HepG2 (cell line): ENCODE data around the gene AGT. TPM values are rescaled to one million over a fixed set of nuclear protein-coding genes. Genes with fewer than 3 reads are reported as not detected.

Experiments
- HNRNPUL1 ChIP-seq: fragments of 200-400 bp; formaldehyde crosslinking; IDR thresholded peaks from 2 replicates; pipeline ENCODE4 v1.6.1; 2017; ENCODE audit warnings: low read depth, mild to moderate bottlenecking, low read length, moderate library complexity
- KAT7 ChIP-seq: IDR thresholded peaks from 2 replicates; pipeline ENCODE4 v1.6.1; 2018; ENCODE audit warnings: borderline replicate concordance, missing compliant biosample characterization
- KDM5A ChIP-seq: fragments of 200-600 bp; sonication (generic); IDR thresholded peaks from 2 replicates; pipeline ENCODE4 v1.7.0; 2018; ENCODE audit warnings: antibody characterized with exemption, mild to moderate bottlenecking, low read length, borderline replicate concordance
- NCOA1 ChIP-seq: sonication (generic); formaldehyde crosslinking; IDR thresholded peaks from 2 replicates; pipeline ENCODE4 v1.9.0; 2021; ENCODE audit warnings: missing genetic modification reagents
- PCBP1 ChIP-seq: fragments of 200-400 bp; formaldehyde crosslinking; IDR thresholded peaks from 2 replicates; pipeline ENCODE4 v1.6.1; 2017; ENCODE audit warnings: mild to moderate bottlenecking, low read depth, low read length, borderline replicate concordance
- PHF20 ChIP-seq: sonication (generic); formaldehyde crosslinking; IDR thresholded peaks from 2 replicates; pipeline ENCODE4 v1.5.0; 2020; ENCODE audit warnings: mild to moderate bottlenecking, missing genetic modification reagents
- ZFP1 ChIP-seq: IDR thresholded peaks from 2 replicates; pipeline ENCODE4 v1.6.1; 2016
- ZFP62 ChIP-seq: sonication (generic); formaldehyde crosslinking; IDR thresholded peaks from 2 replicates; pipeline ENCODE4 v1.4.0; 2020; ENCODE audit warnings: missing genetic modification reagents
- ZIK1 ChIP-seq: sonication (generic); formaldehyde crosslinking; IDR thresholded peaks from 2 replicates; pipeline ENCODE4 v1.5.0; 2020; ENCODE audit warnings: mild to moderate bottlenecking, low read depth, missing genetic modification reagents, borderline replicate concordance
- ZKSCAN8 ChIP-seq: IDR thresholded peaks from 2 replicates; pipeline ENCODE4 v1.6.1; 2016; ENCODE audit warnings: borderline replicate concordance, missing genetic modification reagents, missing compliant biosample characterization
- ZNF180 ChIP-seq: sonication (generic); formaldehyde crosslinking; IDR thresholded peaks from 2 replicates; pipeline ENCODE4 v1.4.0; 2020; ENCODE audit warnings: low read depth, missing genetic modification reagents, borderline replicate concordance
- ZNF761 ChIP-seq: sonication (generic); formaldehyde crosslinking; conservative IDR thresholded peaks from 2 replicates; pipeline ENCODE4 v1.4.0; 2020; ENCODE audit warnings: mild to moderate bottlenecking, missing genetic modification reagents
- polyA plus RNA-seq, 8 experiments: library from polyadenylated mRNA; depleted of rRNA in 3 of 8; stranded (reverse) in 7 of 8; unstranded in 1 of 8; fragments of >200 nt; fragmentation: Illumina TruSeq in 4 of 8; extraction: Trizol in 4 of 8; gene quantifications; 2 replicates each; pipeline versions ENCODE4 v1.2.1 to v1.2.3, GENCODE V29; 2011 to 2016; ENCODE audit warnings: low read depth in 4 of 8, missing spikeins in 1 of 8, mixed read lengths in 1 of 8; ENCODE audit not compliant: insufficient read depth in 1 of 8
- total RNA-seq, 5 experiments: library from RNA; depleted of rRNA; stranded (reverse); fragments of >200 nt; fragmentation: Illumina TruSeq; extraction: Trizol; gene quantifications; 2 replicates each; pipeline ENCODE4 v1.2.3, GENCODE V29; 2016; ENCODE audit warnings: low read depth in 1 of 5
- TF ChIP-seq, protein P1 (sequence below): sonication (generic); formaldehyde crosslinking; IDR thresholded peaks from 2 replicates; pipeline ENCODE4 v1.4.0; 2020; ENCODE audit warnings: missing genetic modification reagents
- TF ChIP-seq, protein P2 (sequence below), 2 experiments: sonication (generic) in 1 of 2; formaldehyde crosslinking in 1 of 2; IDR thresholded peaks; 2 replicates each; pipeline versions ENCODE4 v1.5.1 to v1.6.1; 2011 to 2020; ENCODE audit warnings: borderline replicate concordance in 1 of 2, low read depth in 1 of 2, low read length in 1 of 2, mild to moderate bottlenecking in 1 of 2, missing genetic modification reagents in 1 of 2, moderate library complexity in 1 of 2
- TF ChIP-seq, protein P3 (sequence below): sonication (generic); formaldehyde crosslinking; IDR thresholded peaks from 2 replicates; pipeline ENCODE4 v1.5.1; 2020; ENCODE audit warnings: mild to moderate bottlenecking, missing genetic modification reagents, borderline replicate concordance
- TF ChIP-seq, protein P4 (sequence below): IDR thresholded peaks from 2 replicates; pipeline ENCODE4 v1.6.1; 2016; ENCODE audit warnings: mild to moderate bottlenecking
- TF ChIP-seq, protein P5 (sequence below): IDR thresholded peaks from 2 replicates; pipeline ENCODE4 v1.6.1; 2016; ENCODE audit warnings: control low read depth

The AGT gene
- total and polyA plus RNA-seq, 2 of the 13 experiments (the other 11 are each of a cell fraction or from before 2014, with no cell fraction given) = 892 to 2,071 TPM

DNA sequence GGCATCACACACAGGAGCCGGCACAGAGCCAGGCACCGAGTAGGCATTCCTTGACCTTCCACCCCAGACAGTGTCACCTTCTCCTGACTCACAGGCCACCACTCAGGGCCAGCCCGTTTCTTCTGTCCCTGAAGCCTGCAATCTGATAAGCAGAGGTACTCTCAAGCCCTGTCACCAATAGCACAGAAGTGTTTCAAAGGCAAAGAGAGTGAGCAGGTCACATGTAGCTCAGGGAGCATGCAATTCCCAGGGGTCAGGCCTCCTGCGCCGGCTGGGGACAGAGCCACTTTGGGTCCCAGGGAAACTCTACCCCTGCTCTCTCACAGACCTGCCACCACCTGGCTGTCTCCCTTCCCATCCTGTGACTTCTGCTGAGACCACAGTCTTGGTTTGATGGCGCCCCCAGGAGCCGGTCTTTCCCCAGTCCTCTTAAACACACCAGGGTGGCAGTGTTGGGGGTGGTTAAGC, 46.5 kb upstream of the AGT start (continued):
- TF ChIP-seq HNRNPUL1 (no peak), NCOA1 (no peak), ZFP1 (CRISPR knock-in tag) (no peak), ZKSCAN8 (CRISPR knock-in tag) (no peak), ZIK1 (no peak), ZNF761 (CRISPR knock-in tag) (no peak; the same call in 1 of the 2 replicates), KAT7 (CRISPR knock-in tag) (no peak), PHF20 (0 out of 2 replicates have a peak, but pooled peaks have one; percentile 34), ZNF180 (no peak), KDM5A (no peak), ZFP62 (CRISPR knock-in tag) (no peak), PCBP1 (no peak)
- TF ChIP-seq, protein P1, sequence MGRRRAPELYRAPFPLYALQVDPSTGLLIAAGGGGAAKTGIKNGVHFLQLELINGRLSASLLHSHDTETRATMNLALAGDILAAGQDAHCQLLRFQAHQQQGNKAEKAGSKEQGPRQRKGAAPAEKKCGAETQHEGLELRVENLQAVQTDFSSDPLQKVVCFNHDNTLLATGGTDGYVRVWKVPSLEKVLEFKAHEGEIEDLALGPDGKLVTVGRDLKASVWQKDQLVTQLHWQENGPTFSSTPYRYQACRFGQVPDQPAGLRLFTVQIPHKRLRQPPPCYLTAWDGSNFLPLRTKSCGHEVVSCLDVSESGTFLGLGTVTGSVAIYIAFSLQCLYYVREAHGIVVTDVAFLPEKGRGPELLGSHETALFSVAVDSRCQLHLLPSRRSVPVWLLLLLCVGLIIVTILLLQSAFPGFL (CRISPR knock-in tag) = no peak
- TF ChIP-seq, protein P2, sequence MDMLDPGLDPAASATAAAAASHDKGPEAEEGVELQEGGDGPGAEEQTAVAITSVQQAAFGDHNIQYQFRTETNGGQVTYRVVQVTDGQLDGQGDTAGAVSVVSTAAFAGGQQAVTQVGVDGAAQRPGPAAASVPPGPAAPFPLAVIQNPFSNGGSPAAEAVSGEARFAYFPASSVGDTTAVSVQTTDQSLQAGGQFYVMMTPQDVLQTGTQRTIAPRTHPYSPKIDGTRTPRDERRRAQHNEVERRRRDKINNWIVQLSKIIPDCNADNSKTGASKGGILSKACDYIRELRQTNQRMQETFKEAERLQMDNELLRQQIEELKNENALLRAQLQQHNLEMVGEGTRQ (IDR thresholded peaks at IDR 0.05; ENCODE audit: low read depth, low read length) = no peak
- TF ChIP-seq, protein P2 (CRISPR knock-in tag; IDR thresholded peaks at IDR 0.05; ENCODE audit: borderline replicate concordance) = peak; percentile 43; the same call in 1 of the 2 replicates
- TF ChIP-seq, protein P3, sequence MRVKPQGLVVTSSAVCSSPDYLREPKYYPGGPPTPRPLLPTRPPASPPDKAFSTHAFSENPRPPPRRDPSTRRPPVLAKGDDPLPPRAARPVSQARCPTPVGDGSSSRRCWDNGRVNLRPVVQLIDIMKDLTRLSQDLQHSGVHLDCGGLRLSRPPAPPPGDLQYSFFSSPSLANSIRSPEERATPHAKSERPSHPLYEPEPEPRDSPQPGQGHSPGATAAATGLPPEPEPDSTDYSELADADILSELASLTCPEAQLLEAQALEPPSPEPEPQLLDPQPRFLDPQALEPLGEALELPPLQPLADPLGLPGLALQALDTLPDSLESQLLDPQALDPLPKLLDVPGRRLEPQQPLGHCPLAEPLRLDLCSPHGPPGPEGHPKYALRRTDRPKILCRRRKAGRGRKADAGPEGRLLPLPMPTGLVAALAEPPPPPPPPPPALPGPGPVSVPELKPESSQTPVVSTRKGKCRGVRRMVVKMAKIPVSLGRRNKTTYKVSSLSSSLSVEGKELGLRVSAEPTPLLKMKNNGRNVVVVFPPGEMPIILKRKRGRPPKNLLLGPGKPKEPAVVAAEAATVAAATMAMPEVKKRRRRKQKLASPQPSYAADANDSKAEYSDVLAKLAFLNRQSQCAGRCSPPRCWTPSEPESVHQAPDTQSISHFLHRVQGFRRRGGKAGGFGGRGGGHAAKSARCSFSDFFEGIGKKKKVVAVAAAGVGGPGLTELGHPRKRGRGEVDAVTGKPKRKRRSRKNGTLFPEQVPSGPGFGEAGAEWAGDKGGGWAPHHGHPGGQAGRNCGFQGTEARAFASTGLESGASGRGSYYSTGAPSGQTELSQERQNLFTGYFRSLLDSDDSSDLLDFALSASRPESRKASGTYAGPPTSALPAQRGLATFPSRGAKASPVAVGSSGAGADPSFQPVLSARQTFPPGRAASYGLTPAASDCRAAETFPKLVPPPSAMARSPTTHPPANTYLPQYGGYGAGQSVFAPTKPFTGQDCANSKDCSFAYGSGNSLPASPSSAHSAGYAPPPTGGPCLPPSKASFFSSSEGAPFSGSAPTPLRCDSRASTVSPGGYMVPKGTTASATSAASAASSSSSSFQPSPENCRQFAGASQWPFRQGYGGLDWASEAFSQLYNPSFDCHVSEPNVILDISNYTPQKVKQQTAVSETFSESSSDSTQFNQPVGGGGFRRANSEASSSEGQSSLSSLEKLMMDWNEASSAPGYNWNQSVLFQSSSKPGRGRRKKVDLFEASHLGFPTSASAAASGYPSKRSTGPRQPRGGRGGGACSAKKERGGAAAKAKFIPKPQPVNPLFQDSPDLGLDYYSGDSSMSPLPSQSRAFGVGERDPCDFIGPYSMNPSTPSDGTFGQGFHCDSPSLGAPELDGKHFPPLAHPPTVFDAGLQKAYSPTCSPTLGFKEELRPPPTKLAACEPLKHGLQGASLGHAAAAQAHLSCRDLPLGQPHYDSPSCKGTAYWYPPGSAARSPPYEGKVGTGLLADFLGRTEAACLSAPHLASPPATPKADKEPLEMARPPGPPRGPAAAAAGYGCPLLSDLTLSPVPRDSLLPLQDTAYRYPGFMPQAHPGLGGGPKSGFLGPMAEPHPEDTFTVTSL (CRISPR knock-in tag) = no peak
- TF ChIP-seq, protein P4, sequence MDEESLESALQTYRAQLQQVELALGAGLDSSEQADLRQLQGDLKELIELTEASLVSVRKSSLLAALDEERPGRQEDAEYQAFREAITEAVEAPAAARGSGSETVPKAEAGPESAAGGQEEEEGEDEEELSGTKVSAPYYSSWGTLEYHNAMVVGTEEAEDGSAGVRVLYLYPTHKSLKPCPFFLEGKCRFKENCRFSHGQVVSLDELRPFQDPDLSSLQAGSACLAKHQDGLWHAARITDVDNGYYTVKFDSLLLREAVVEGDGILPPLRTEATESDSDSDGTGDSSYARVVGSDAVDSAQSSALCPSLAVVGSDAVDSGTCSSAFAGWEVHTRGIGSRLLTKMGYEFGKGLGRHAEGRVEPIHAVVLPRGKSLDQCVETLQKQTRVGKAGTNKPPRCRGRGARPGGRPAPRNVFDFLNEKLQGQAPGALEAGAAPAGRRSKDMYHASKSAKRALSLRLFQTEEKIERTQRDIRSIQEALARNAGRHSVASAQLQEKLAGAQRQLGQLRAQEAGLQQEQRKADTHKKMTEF (CRISPR knock-in tag) = no peak
- TF ChIP-seq, protein P5, sequence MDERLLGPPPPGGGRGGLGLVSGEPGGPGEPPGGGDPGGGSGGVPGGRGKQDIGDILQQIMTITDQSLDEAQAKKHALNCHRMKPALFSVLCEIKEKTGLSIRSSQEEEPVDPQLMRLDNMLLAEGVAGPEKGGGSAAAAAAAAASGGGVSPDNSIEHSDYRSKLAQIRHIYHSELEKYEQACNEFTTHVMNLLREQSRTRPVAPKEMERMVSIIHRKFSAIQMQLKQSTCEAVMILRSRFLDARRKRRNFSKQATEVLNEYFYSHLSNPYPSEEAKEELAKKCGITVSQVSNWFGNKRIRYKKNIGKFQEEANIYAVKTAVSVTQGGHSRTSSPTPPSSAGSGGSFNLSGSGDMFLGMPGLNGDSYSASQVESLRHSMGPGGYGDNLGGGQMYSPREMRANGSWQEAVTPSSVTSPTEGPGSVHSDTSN (CRISPR knock-in tag) = no peak
